ENCODE results near the gene POLG. TPM values are rescaled to one million over a fixed set of nuclear protein-coding genes. Genes with fewer than 3 reads are reported as not detected.

Gene POLG
- polyA plus RNA-seq, 6 donors from 2014 or later: 23.7 to 61.3 (median 28.5) TPM

GRCh38 chr15:89323825-89324224 lies 10.8 kb downstream of the POLG start:
- no peak overlapping the region for H3K27ac Mint-ChIP-seq
- ATAC-seq (ENCODE audit: low read depth in 2 of 2) (no peak), DNase-seq (no peak)
- H3K36me3 Mint-ChIP-seq: peaks cover 14 to 38% of the 10 kb centered on the region in 2 donors
- H3K9me3 Mint-ChIP-seq: no peaks in the 10 kb centered on the region
- peak overlapping the region in 1 of 8 donors; percentile 42 for H3K4me3 Mint-ChIP-seq
- peaks cover 6 to 23% (median 14%) of the 10 kb centered on the region in 3 donors for H3K4me1 Mint-ChIP-seq
- H3K27me3 Mint-ChIP-seq: no peaks in the 10 kb centered on the region

GRCh38 chr15:89322822-89323221 lies 11.8 kb downstream of the POLG start:
- Mint-ChIP-seq H3K9me3 (no peaks in the 10 kb centered on the region), H3K36me3 (peaks cover 14 to 41% of the 10 kb centered on the region in 2 donors), H3K4me3 (no peak overlapping the region), H3K27me3 (no peaks in the 10 kb centered on the region), H3K4me1 (peaks cover 4 to 20% (median 14%) of the 10 kb centered on the region in 3 donors), H3K27ac (peak overlapping the region in 3 of 6 donors; percentile 10 to 34 (median 32))
- ATAC-seq (ENCODE audit: low read depth in 2 of 2) (no peak), DNase-seq (no peak)

- no peak overlapping the region for H3K4me3 Mint-ChIP-seq
- no peaks in the 10 kb centered on the region for H3K9me3 Mint-ChIP-seq
- DNase-seq (no peak), ATAC-seq (ENCODE audit: low read depth in 2 of 2) (no peak)
- peaks cover 4 to 16% (median 14%) of the 10 kb centered on the region in 3 donors for H3K4me1 Mint-ChIP-seq
- H3K27me3 Mint-ChIP-seq: no peaks in the 10 kb centered on the region
- H3K27ac Mint-ChIP-seq: peak overlapping the region in 2 of 6 donors; percentile 44 to 74
- H3K36me3 Mint-ChIP-seq: peaks cover 14 to 34% of the 10 kb centered on the region in 2 donors
Observed at GRCh38 chr15:89321521-89322410, 12.9 kb downstream of the POLG start.

GRCh38 chr15:89320200-89320599 lies 14.4 kb downstream of the POLG start:
- no peaks in the 10 kb centered on the region for H3K27me3 Mint-ChIP-seq
- H3K9me3 Mint-ChIP-seq: no peaks in the 10 kb centered on the region
- H3K27ac Mint-ChIP-seq: no peak overlapping the region
- ATAC-seq (ENCODE audit: low read depth in 2 of 2): no peak
- peaks cover 4 to 16% (median 14%) of the 10 kb centered on the region in 3 donors for H3K4me1 Mint-ChIP-seq
- no peak overlapping the region for H3K4me3 Mint-ChIP-seq
- peaks cover 18 to 49% of the 10 kb centered on the region in 2 donors for H3K36me3 Mint-ChIP-seq
- no peak for DNase-seq

GRCh38 chr15:89319678-89320077 lies 14.9 kb downstream of the POLG start:
- ATAC-seq (ENCODE audit: low read depth in 2 of 2): no peak
- Mint-ChIP-seq H3K4me3 (no peak overlapping the region), H3K9me3 (no peaks in the 10 kb centered on the region), H3K36me3 (peaks cover 18 to 46% of the 10 kb centered on the region in 2 donors), H3K27me3 (no peaks in the 10 kb centered on the region), H3K4me1 (peaks cover 4 to 12% (median 9%) of the 10 kb centered on the region in 3 donors), H3K27ac (no peak overlapping the region)
- DNase-seq: no peak

GRCh38 chr15:89317186-89317720 lies 17.4 kb downstream of the POLG start:
- H3K27ac Mint-ChIP-seq: peak overlapping the region in 3 of 6 donors; percentile 54 to 76 (median 69)
- no peak for DNase-seq
- no peaks in the 10 kb centered on the region for H3K27me3 Mint-ChIP-seq
- H3K9me3 Mint-ChIP-seq: no peaks in the 10 kb centered on the region
- H3K4me1 Mint-ChIP-seq: peaks cover 2 to 8% (median 6%) of the 10 kb centered on the region in 3 donors
- H3K4me3 Mint-ChIP-seq: no peak overlapping the region
- H3K36me3 Mint-ChIP-seq: peaks cover 18 to 38% of the 10 kb centered on the region in 2 donors
- ATAC-seq (ENCODE audit: low read depth in 2 of 2): no peak

GRCh38 chr15:89316504-89316903 lies 18.1 kb downstream of the POLG start:
- H3K9me3 Mint-ChIP-seq: no peaks in the 10 kb centered on the region
- DNase-seq: no peak
- H3K4me1 Mint-ChIP-seq: peaks cover 2 to 8% (median 6%) of the 10 kb centered on the region in 3 donors
- H3K27me3 Mint-ChIP-seq: no peaks in the 10 kb centered on the region
- H3K4me3 Mint-ChIP-seq: no peak overlapping the region
- peak overlapping the region in 2 of 6 donors; percentile 8 to 71 for H3K27ac Mint-ChIP-seq
- ATAC-seq (ENCODE audit: low read depth in 2 of 2): no peak
- H3K36me3 Mint-ChIP-seq: peaks cover 18 to 38% of the 10 kb centered on the region in 2 donors

GRCh38 chr15:89315375-89315929 lies 19.2 kb downstream of the POLG start:
- H3K4me1 Mint-ChIP-seq: peaks cover 4 to 8% (median 8%) of the 10 kb centered on the region in 3 donors
- no peak overlapping the region for H3K4me3 Mint-ChIP-seq
- H3K27ac Mint-ChIP-seq: peak overlapping the region in 3 of 6 donors; percentile 47 to 86 (median 55)
- no peak for DNase-seq
- no peak for ATAC-seq (ENCODE audit: low read depth in 2 of 2)
- peaks cover 17 to 34% of the 10 kb centered on the region in 2 donors for H3K36me3 Mint-ChIP-seq
- H3K27me3 Mint-ChIP-seq: no peaks in the 10 kb centered on the region
- no peaks in the 10 kb centered on the region for H3K9me3 Mint-ChIP-seq

GRCh38 chr15:89309993-89310392 lies 24.6 kb downstream of the POLG start:
- Mint-ChIP-seq H3K4me1 (peaks cover 0 to 11% (median 10%) of the 10 kb centered on the region in 3 donors), H3K36me3 (no peaks in the 10 kb centered on the region), H3K9me3 (no peaks in the 10 kb centered on the region), H3K27me3 (no peaks in the 10 kb centered on the region), H3K27ac (no peak overlapping the region), H3K4me3 (no peak overlapping the region)
- ATAC-seq (ENCODE audit: low read depth in 2 of 2): no peak
- DNase-seq: no peak

GRCh38 chr15:89308236-89308635 lies 26.4 kb downstream of the POLG start:
- Mint-ChIP-seq H3K9me3 (no peaks in the 10 kb centered on the region), H3K27ac (peak overlapping the region in 1 of 6 donors; percentile 72), H3K4me1 (peaks cover 0 to 11% (median 4%) of the 10 kb centered on the region in 3 donors), H3K27me3 (no peaks in the 10 kb centered on the region), H3K4me3 (no peak overlapping the region), H3K36me3 (no peaks in the 10 kb centered on the region)
- no peak for ATAC-seq (ENCODE audit: low read depth in 2 of 2)
- DNase-seq: no peak

GRCh38 chr15:89307791-89308190 lies 26.8 kb downstream of the POLG start:
- no peak overlapping the region for H3K27ac Mint-ChIP-seq
- H3K4me3 Mint-ChIP-seq: no peak overlapping the region
- no peaks in the 10 kb centered on the region for H3K9me3 Mint-ChIP-seq
- no peaks in the 10 kb centered on the region for H3K27me3 Mint-ChIP-seq
- H3K36me3 Mint-ChIP-seq: no peaks in the 10 kb centered on the region
- peaks cover 0 to 11% (median 4%) of the 10 kb centered on the region in 3 donors for H3K4me1 Mint-ChIP-seq
- ATAC-seq (ENCODE audit: low read depth in 2 of 2): no peak
- no peak for DNase-seq

- Mint-ChIP-seq H3K4me1 (peaks cover 0 to 9% (median 4%) of the 10 kb centered on the region in 3 donors), H3K27me3 (no peaks in the 10 kb centered on the region), H3K27ac (no peak overlapping the region), H3K36me3 (no peaks in the 10 kb centered on the region), H3K9me3 (no peaks in the 10 kb centered on the region), H3K4me3 (no peak overlapping the region)
- no peak for DNase-seq
- ATAC-seq (ENCODE audit: low read depth in 2 of 2): no peak
Observed at GRCh38 chr15:89307046-89307587, 27.5 kb downstream of the POLG start.

- Mint-ChIP-seq H3K27me3 (no peaks in the 10 kb centered on the region), H3K4me1 (peaks cover 0 to 6% (median 2%) of the 10 kb centered on the region in 3 donors), H3K4me3 (no peak overlapping the region), H3K27ac (no peak overlapping the region), H3K9me3 (no peaks in the 10 kb centered on the region), H3K36me3 (peaks cover 0 to 9% of the 10 kb centered on the region in 2 donors)
- ATAC-seq (ENCODE audit: low read depth in 2 of 2) (no peak), DNase-seq (no peak)
Observed at GRCh38 chr15:89305395-89305794, 29.2 kb downstream of the POLG start.
